NCI-H187 (cell line): Measurements from ENCODE around the gene USP8.
"Not testable (repeated sequence)": the region's sequence is repeated elsewhere in the genome, so short reads cannot be mapped to it uniquely, and the experiment has no call there.

Experiments
- DNase-seq, 2 experiments: peaks; one replicate each; lab custom pipeline; 2025; lab: John Stamatoyannopoulos, UW

The USP8 gene

GRCh38 chr15:50440932-50441331, 16.7 kb downstream of the USP8 start:
- DNase-seq: no peak

- no peak for DNase-seq
These were observed 28.7 kb downstream of the USP8 start for GRCh38 chr15:50452927-50453326.

- no peak for DNase-seq
These were observed 34.3 kb downstream of the USP8 start for GRCh38 chr15:50458348-50459112.

GRCh38 chr15:50463423-50464358, 39.5 kb downstream of the USP8 start:
- DNase-seq: no peak

GRCh38 chr15:50471072-50471471, 46.9 kb downstream of the USP8 start:
- no peak for DNase-seq

GRCh38 chr15:50476143-50476542, 51.9 kb downstream of the USP8 start:
- DNase-seq: no peak

GRCh38 chr15:50484781-50485180, 60.6 kb downstream of the USP8 start:
- no peak for DNase-seq

GRCh38 chr15:50485389-50485788, 61.2 kb downstream of the USP8 start:
- DNase-seq: no peak

- no peak for DNase-seq
These were observed 63.1 kb downstream of the USP8 start for GRCh38 chr15:50487287-50487686.

GRCh38 chr15:50493625-50494024, 69.4 kb downstream of the USP8 start:
- no peak for DNase-seq

- DNase-seq: not testable (repeated sequence)
These were observed 70.3 kb downstream of the USP8 start for GRCh38 chr15:50494547-50494946.

- DNase-seq: no peak
These were observed 72.5 kb downstream of the USP8 start for GRCh38 chr15:50496692-50497091.

GRCh38 chr15:50500352-50500751, 76.1 kb downstream of the USP8 start:
- DNase-seq: no peak

GRCh38 chr15:50501815-50502214, 77.6 kb downstream of the USP8 start:
- no peak for DNase-seq

- DNase-seq: no peak
These were observed 78.9 kb downstream of the USP8 start for GRCh38 chr15:50503144-50503543.

GRCh38 chr15:50505656-50506055, 81.5 kb downstream of the USP8 start:
- DNase-seq: not testable (repeated sequence)

GRCh38 chr15:50506121-50506520, 81.9 kb downstream of the USP8 start:
- no peak for DNase-seq

GRCh38 chr15:50513001-50513400, 88.8 kb downstream of the USP8 start:
- no peak for DNase-seq

- no peak for DNase-seq
These were observed 95.7 kb downstream of the USP8 start for GRCh38 chr15:50519740-50520425.

- no peak for DNase-seq
These were observed 99.6 kb downstream of the USP8 start for GRCh38 chr15:50523851-50524251.

- no peak for DNase-seq
These were observed 107.0 kb downstream of the USP8 start for GRCh38 chr15:50531163-50531562.

- no peak for DNase-seq
These were observed 107.6 kb downstream of the USP8 start for GRCh38 chr15:50531766-50532165.

- DNase-seq: no peak
These were observed 118.6 kb downstream of the USP8 start for GRCh38 chr15:50542887-50543210.
